OCI-LY1 (cell line): ENCODE measurements around the gene AFTPH.

Experiments
- H2AFZ ChIP-seq: fragments of 200-600 bp; sonication (generic), shearing (Covaris generic); 2 replicates; pipeline ENCODE4 v1.6.0; 2014; ENCODE audit warnings: antibody characterized with exemption, mild to moderate bottlenecking, low read length
- H3F3A ChIP-seq: fragments of 200-600 bp; sonication (generic), shearing (Covaris generic); 2 replicates; pipeline ENCODE4 v1.6.0; 2014; ENCODE audit warnings: mild to moderate bottlenecking, antibody characterized with exemption, low read length, moderate library complexity; ENCODE audit not compliant: insufficient read depth
- H3K27ac ChIP-seq: fragments of 200-600 bp; sonication (generic); 2 replicates; pipeline ENCODE4 v1.5.1; 2014; ENCODE audit warnings: low read length, mixed run types, mild to moderate bottlenecking, low read depth; ENCODE audit not compliant: poor library complexity, severe bottlenecking
- H3K27me3 ChIP-seq: fragments of 200-600 bp; sonication (generic); 2 replicates; pipeline ENCODE4 v1.6.0; 2014; ENCODE audit warnings: antibody characterized with exemption, mild to moderate bottlenecking, low read length, moderate library complexity; ENCODE audit not compliant: insufficient read depth
- H3K36me3 ChIP-seq: fragments of 200-600 bp; sonication (generic); 2 replicates; pipeline ENCODE4 v1.6.1; 2014; ENCODE audit warnings: mild to moderate bottlenecking, antibody characterized with exemption, low read length, moderate library complexity, mixed read lengths; ENCODE audit not compliant: insufficient read depth
- H3K4me1 ChIP-seq: fragments of 200-600 bp; sonication (generic); 2 replicates; pipeline ENCODE4 v1.5.1; 2014; ENCODE audit warnings: mild to moderate bottlenecking, low read length, moderate library complexity; ENCODE audit not compliant: insufficient read depth, severe bottlenecking
- H3K4me2 ChIP-seq: fragments of 200-600 bp; sonication (generic), shearing (Covaris generic); 2 replicates; pipeline ENCODE4 v1.6.1; 2014; ENCODE audit warnings: low read length
- H3K4me3 ChIP-seq: fragments of 200-600 bp; sonication (generic); 2 replicates; pipeline ENCODE4 v1.5.1; 2014; ENCODE audit warnings: low read length, low read depth, mild to moderate bottlenecking, mixed read lengths; ENCODE audit not compliant: poor library complexity, severe bottlenecking
- H3K79me2 ChIP-seq: fragments of 200-600 bp; shearing (Covaris generic); 2 replicates; pipeline ENCODE4 v1.6.1; 2016; ENCODE audit warnings: mixed run types, low read length, mixed read lengths; ENCODE audit not compliant: insufficient read depth
- H3K9ac ChIP-seq: fragments of 200-600 bp; sonication (generic), shearing (Covaris generic); 2 replicates; pipeline ENCODE4 v1.6.1; 2014; ENCODE audit warnings: mild to moderate bottlenecking, low read length, mixed read lengths
- H3K9me2 ChIP-seq: fragments of 200-600 bp; sonication (generic), shearing (Covaris generic); 2 replicates; pipeline ENCODE4 v1.6.1; 2014; ENCODE audit warnings: low read depth, mild to moderate bottlenecking, low read length, mixed read lengths
- H3K9me3 ChIP-seq: fragments of 200-600 bp; shearing (Covaris generic); 2 replicates; pipeline ENCODE4 v1.6.1; 2014; ENCODE audit warnings: low read length, mixed read lengths
- H4K20me1 ChIP-seq: fragments of 200-600 bp; sonication (generic), shearing (Covaris generic); 2 replicates; pipeline ENCODE4 v1.6.0; 2016; ENCODE audit warnings: mild to moderate bottlenecking, low read length; ENCODE audit not compliant: insufficient read depth
- EZH2 ChIP-seq: fragments of 200-600 bp; sonication (generic), shearing (Covaris generic); IDR thresholded peaks from 2 replicates; pipeline ENCODE4 v1.8.0; 2017; ENCODE audit warnings: borderline replicate concordance, mixed run types, mild to moderate bottlenecking, antibody characterized with exemption, low read length, moderate library complexity, mixed read lengths
- TF ChIP-seq, protein P1 (sequence below): fragments of 200-600 bp; sonication (generic), shearing (Covaris generic); IDR thresholded peaks from 2 replicates; pipeline ENCODE4 v1.5.1; 2017; ENCODE audit warnings: mild to moderate bottlenecking, antibody characterized with exemption, low read length, moderate library complexity, mixed read lengths

Gene AFTPH

DNA sequence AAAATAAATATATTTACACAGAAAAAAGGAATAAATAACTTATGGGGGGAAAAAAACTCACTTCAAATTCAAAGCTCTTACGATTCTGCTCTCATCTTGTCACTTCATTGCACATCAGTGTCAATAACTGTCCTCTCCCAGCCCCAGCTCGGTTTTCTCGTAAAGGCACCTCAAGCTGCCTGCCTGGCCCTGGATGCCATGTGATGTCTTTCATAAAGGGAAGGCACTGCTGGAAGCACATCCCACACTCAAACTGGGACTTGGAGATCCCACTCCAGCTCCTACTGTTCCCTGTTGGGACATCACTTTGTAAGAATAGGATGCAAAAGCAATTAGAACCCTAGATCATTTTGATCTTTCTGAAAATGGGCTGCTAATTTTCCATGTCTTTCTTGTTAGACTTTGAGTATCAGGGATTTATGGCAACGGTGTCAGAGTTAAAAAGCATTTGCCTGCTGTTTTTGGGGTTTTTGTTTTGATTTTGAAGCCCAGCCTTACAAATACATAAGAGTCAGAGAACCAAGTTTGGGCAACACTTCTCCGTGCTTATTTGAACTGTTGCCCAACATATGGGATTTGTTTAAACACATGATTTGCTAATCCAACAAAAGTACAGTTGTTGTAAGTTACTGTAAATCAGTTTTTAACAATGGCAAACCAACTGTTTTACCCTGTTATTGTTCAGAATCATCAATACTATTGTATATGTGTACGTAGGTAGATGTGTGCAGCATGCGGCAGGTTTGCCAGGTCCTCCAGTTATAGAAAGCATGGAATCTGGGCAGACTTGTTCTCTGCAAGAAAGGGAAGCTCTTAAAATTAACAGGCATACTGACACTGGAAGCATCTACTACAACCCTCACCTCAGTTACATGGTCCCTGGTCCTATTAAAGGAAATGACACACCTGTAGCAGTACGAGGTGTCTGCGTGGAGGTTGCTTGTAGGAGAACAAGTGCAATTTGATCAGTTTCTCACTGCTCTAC, 109.0 kb downstream of the AFTPH start:
- no peak overlapping the region for H3K9ac ChIP-seq
- H3K27me3 ChIP-seq, result no peaks in the 10 kb centered on the region
- no peaks in the 10 kb centered on the region for H4K20me1 ChIP-seq
- peaks cover 11% of the 10 kb centered on the region for H3K79me2 ChIP-seq
- no peaks in the 10 kb centered on the region for H3K9me2 ChIP-seq
- peaks cover 20% of the 10 kb centered on the region for H3K4me1 ChIP-seq
- H2AFZ ChIP-seq, result no peak overlapping the region
- no peak overlapping the region for H3K4me2 ChIP-seq
- H3K27ac ChIP-seq, result no peak overlapping the region
- H3F3A ChIP-seq, result peaks cover 3% of the 10 kb centered on the region; the same call in 1 of the 2 replicates
- H3K36me3 ChIP-seq, result peaks cover 70% of the 10 kb centered on the region
- TF ChIP-seq EZH2, result no peak
- TF ChIP-seq, protein P1, sequence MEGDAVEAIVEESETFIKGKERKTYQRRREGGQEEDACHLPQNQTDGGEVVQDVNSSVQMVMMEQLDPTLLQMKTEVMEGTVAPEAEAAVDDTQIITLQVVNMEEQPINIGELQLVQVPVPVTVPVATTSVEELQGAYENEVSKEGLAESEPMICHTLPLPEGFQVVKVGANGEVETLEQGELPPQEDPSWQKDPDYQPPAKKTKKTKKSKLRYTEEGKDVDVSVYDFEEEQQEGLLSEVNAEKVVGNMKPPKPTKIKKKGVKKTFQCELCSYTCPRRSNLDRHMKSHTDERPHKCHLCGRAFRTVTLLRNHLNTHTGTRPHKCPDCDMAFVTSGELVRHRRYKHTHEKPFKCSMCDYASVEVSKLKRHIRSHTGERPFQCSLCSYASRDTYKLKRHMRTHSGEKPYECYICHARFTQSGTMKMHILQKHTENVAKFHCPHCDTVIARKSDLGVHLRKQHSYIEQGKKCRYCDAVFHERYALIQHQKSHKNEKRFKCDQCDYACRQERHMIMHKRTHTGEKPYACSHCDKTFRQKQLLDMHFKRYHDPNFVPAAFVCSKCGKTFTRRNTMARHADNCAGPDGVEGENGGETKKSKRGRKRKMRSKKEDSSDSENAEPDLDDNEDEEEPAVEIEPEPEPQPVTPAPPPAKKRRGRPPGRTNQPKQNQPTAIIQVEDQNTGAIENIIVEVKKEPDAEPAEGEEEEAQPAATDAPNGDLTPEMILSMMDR, result no peak
- H3K4me3 ChIP-seq, result no peak overlapping the region
- no peaks in the 10 kb centered on the region for H3K9me3 ChIP-seq

DNA sequence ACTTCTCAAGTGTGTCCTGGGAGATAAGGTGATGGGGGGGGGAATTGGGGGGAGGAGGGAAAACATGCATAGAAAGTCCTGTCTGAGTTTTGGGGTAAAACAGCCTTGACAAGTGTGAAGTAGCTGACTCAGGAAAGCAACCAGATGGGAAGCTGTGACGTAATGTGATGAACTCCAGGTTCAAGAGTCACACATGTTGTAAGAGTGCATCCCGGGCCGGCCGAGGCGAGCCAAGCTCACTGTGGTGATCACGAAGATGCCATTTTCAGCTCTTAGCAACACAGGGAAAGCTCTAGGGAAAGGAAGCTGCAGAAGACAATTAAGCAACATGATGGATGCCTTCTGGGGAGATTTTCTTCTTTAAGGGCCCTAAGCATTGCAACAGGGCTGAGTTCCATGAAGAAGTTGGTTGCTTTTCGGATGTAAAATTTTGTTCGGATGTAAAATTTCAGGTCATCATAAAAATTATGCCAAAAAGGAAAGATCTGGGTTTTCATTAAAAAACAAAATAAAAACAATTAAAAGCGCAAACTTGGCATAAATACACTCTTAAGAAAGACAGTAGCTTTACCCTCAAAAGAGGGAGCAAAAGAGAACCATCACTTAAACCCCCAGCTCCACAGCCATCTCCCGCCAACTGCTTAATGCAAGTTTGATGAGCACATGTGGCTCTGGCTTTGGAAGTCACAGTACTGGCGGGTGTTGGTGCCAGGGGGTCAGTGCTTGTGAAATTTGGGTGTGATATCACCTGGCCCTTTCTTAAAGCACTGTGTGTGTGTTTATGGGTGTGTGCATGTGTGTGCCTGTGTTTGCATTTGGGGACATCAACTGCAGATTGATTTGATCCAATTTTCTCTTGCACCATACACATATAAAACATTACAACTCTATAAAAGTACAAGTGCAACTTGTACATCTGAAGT, 110.5 kb downstream of the AFTPH start:
- H2AFZ ChIP-seq, result no peak overlapping the region
- no peaks in the 10 kb centered on the region for H3K9me2 ChIP-seq
- H3K36me3 ChIP-seq, result peaks cover 79% of the 10 kb centered on the region
- no peaks in the 10 kb centered on the region for H4K20me1 ChIP-seq
- no peak overlapping the region for H3K9ac ChIP-seq
- peaks cover 35% of the 10 kb centered on the region for H3K4me1 ChIP-seq
- no peak overlapping the region for H3K4me2 ChIP-seq
- H3K4me3 ChIP-seq, result no peak overlapping the region
- no peak overlapping the region for H3K27ac ChIP-seq
- H3F3A ChIP-seq, result no peaks in the 10 kb centered on the region; the same call in 1 of the 2 replicates
- peaks cover 26% of the 10 kb centered on the region for H3K79me2 ChIP-seq
- H3K9me3 ChIP-seq, result no peaks in the 10 kb centered on the region
- H3K27me3 ChIP-seq, result no peaks in the 10 kb centered on the region
- TF ChIP-seq, protein P1, result no peak
- no peak for TF ChIP-seq EZH2

DNA sequence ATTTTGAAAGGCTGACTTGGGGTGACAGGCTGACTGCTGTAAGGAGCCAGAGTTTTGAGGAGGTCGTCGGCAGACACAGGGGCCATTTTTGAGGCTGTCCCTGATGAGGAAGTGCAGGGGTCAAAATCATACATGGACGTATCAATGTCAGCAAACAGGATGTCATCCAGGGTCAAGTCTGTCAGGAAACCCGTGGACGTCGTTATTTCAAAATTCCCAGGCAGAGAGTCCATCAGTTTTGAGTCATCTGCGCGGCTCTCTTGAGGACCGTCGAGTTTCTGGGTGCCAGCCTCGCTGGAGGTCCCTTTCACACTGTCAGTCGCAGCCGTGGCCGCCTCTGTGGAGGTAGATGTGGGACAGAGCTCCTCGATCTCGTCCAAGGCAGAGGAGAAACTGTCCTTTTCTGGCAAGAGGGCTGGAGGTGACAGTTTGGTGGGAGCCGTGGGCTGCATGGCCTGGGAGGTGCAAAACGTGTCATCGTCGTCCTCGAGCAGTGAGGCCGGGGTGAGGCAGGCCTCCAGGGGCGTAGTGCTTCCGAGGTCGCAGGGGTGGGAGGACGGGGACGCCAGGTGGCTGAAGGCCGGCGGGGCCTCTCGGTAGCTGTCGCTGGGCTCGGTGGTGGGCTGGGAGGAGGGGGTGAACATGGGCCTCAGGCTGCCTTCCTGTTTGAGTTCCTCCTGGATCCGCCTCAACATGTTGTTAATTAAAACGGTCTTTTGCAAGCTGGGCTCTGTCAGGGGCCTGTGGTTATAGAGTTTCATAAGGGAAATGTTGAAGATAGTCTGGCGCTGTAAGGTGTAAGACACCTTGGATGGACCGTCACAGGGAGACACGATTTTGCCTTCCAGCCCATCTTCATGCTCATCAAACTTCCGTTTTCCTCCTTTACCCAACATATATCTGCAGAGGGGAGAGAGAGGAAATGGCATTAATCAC, 112.1 kb downstream of the AFTPH start:
- Histone ChIP-seq H3K4me2 (peak overlapping the region; percentile 82), H3K4me1 (peaks cover 51% of the 10 kb centered on the region), H3K27ac (peak overlapping the region; percentile 70), H3K79me2 (peaks cover 42% of the 10 kb centered on the region), H2AFZ (no peak overlapping the region), H3K4me3 (no peak overlapping the region), H3K9me3 (no peaks in the 10 kb centered on the region), H3K9me2 (no peaks in the 10 kb centered on the region), H3K36me3 (peaks cover 76% of the 10 kb centered on the region), H4K20me1 (no peaks in the 10 kb centered on the region), H3K27me3 (no peaks in the 10 kb centered on the region), H3F3A (no peaks in the 10 kb centered on the region), H3K9ac (no peak overlapping the region; the same call in 1 of the 2 replicates)
- TF ChIP-seq, protein P1, result no peak
- TF ChIP-seq EZH2, result no peak
